Measurements from ENCODE around the gene OR51D1. TPM values are rescaled to one million over a fixed set of nuclear protein-coding genes. Genes with fewer than 3 reads are reported as not detected.

OR51D1 gene
- total and polyA plus RNA-seq, 2 of the 8 experiments (the other 6 are each of a cell fraction or from before 2014, with no cell fraction given), result not detected

- Histone ChIP-seq H3K9ac (replicated peaks in 1 of 4; ENCODE audit: extremely low read depth in 1 of 4, low read depth in 3 of 4, low read length in 3 of 4) (no peak overlapping the region), H2AFZ (ENCODE audit: low read length) (no peak overlapping the region), H2BK15ac (ENCODE audit: low read length) (no peak overlapping the region), H3K56ac (replicated peaks; ENCODE audit: insufficient read length, low read depth, low read length) (no peak overlapping the region), H4K5ac (ENCODE audit: insufficient read length, low read depth, low read length) (no peak overlapping the region), H2BK120ac (replicated peaks; ENCODE audit: low read depth, low read length) (no peak overlapping the region), H3K23ac (ENCODE audit: insufficient read length) (no peak overlapping the region), H3K27me3 (replicated peaks in 1 of 4; ENCODE audit: control insufficient read depth in 3 of 4, extremely low read depth in 1 of 4, insufficient read depth in 3 of 4, low read length in 3 of 4) (no peaks in the 10 kb centered on the region), H4K91ac (replicated peaks; ENCODE audit: insufficient read length, low read length) (no peak overlapping the region), H3K4me1 (replicated peaks in 1 of 4; ENCODE audit: control insufficient read depth in 3 of 4, insufficient read depth in 4 of 4, low read length in 3 of 4) (no peaks in the 10 kb centered on the region), H2BK12ac (ENCODE audit: low read depth, low read length) (no peak overlapping the region), H3K4me2 (ENCODE audit: insufficient read depth in 1 of 2, low read depth in 2 of 2, low read length in 2 of 2) (no peak overlapping the region), H2BK20ac (ENCODE audit: low read length) (no peak overlapping the region), H2AK5ac (ENCODE audit: low read depth, low read length) (no peak overlapping the region), H3K27ac (ENCODE audit: low read depth, low read length) (no peak overlapping the region), H3K79me1 (ENCODE audit: low read depth, low read length) (no peaks in the 10 kb centered on the region), H3K36me3 (ENCODE audit: control insufficient read depth in 2 of 4, insufficient read depth in 4 of 4, low read length in 3 of 4) (no peaks in the 10 kb centered on the region), H3K14ac (ENCODE audit: insufficient read length) (no peak overlapping the region), H3K18ac (ENCODE audit: extremely low read depth, low read length) (no peak overlapping the region), H3K9me3 (ENCODE audit: insufficient read depth in 2 of 2, low read depth in 1 of 2, low read length in 1 of 2) (no peaks in the 10 kb centered on the region), H3K4ac (replicated peaks; ENCODE audit: insufficient read length, low read depth, low read length) (no peak overlapping the region), H4K8ac (ENCODE audit: extremely low read depth, insufficient read depth, low read length) (no peak overlapping the region), H4K20me1 (replicated peaks in 1 of 2; ENCODE audit: control insufficient read depth in 1 of 2, insufficient read depth in 2 of 2, low read length in 2 of 2) (no peaks in the 10 kb centered on the region), H3K23me2 (ENCODE audit: low read depth, low read length) (no peaks in the 10 kb centered on the region; the same call in 1 of the 2 replicates), H3K4me3 (ENCODE audit: extremely low read depth in 1 of 4, insufficient read depth in 2 of 4, low read depth in 3 of 4, low read length in 4 of 4) (no peak overlapping the region), H2BK5ac (ENCODE audit: low read depth, low read length) (no peak overlapping the region), H3K79me2 (ENCODE audit: control insufficient read depth in 1 of 2, insufficient read depth in 2 of 2, low read length in 2 of 2) (no peaks in the 10 kb centered on the region)
- ChIA-PET POLR2A (ENCODE audit: partially characterized antibody) (no interaction called here), CTCF (ENCODE audit: partially characterized antibody) (no interaction called here)
- DNase-seq (ENCODE audit: low read depth in 1 of 2, low spot score in 2 of 2) (no peak), FAIRE-seq (no peak)
- 100% methylated on average over 3 of the region's 3 CpGs; no CpG with 5 or more reads in 1 of the 2 experiments for WGBS, 2 experiments (ENCODE audit: extremely low coverage in 1 of 2, insufficient coverage in 1 of 2, insufficient read length in 1 of 2, insufficient replicate concordance in 2 of 2, low coverage in 1 of 2, low lambda C conversion rate in 2 of 2, missing lambda C conversion rate in 1 of 2)
- TF ChIP-seq KDM4A (IDR thresholded peaks at IDR 0.05; ENCODE audit: low read depth, low read length, severe bottlenecking), result no peak
- no peak for TF ChIP-seq NANOG (IDR thresholded peaks at IDR 0.05; ENCODE audit: insufficient read depth, low read depth, low read length, poor library complexity, severe bottlenecking)
- TF ChIP-seq BCL11A (IDR thresholded peaks at IDR 0.05; ENCODE audit: low read depth in 2 of 2, low read length in 2 of 2), result no peak
- no peak for TF ChIP-seq PHF8 (conservative IDR thresholded peaks at IDR 0.05; ENCODE audit: low read depth, low read length)
- no peak for TF ChIP-seq YY1 (IDR thresholded peaks at IDR 0.05; ENCODE audit: low read depth, low read length)
- TF ChIP-seq CHD1 (IDR thresholded peaks at IDR 0.05; ENCODE audit: low read depth, low read length), result no peak
- no peak for TF ChIP-seq JUND (IDR thresholded peaks at IDR 0.05; ENCODE audit: low read length)
- TF ChIP-seq POU5F1 (IDR thresholded peaks at IDR 0.05; ENCODE audit: low read depth, low read length), result no peak
- TF ChIP-seq SIX5 (IDR thresholded peaks at IDR 0.05; ENCODE audit: low read depth, low read length), result no peak
- no peak for TF ChIP-seq MAX (IDR thresholded peaks at IDR 0.05)
- no peak for TF ChIP-seq ZNF274 (IDR thresholded peaks at IDR 0.05; ENCODE audit: borderline replicate concordance, extremely low read depth, low read length)
- no peak for TF ChIP-seq CBX8 (IDR thresholded peaks at IDR 0.05; ENCODE audit: borderline replicate concordance, low read depth, low read length)
- no peak for TF ChIP-seq TBP (IDR thresholded peaks at IDR 0.05; ENCODE audit: low read depth, low read length)
Measured at GRCh38 chr11:4589017-4589416, 48.3 kb upstream of the OR51D1 start.
